NCI-H446 (cell line): ENCODE results near the gene ARSB.
"Not testable (repeated sequence)": the region's sequence is repeated elsewhere in the genome, so short reads cannot be mapped to it uniquely, and the experiment has no call there.

Source experiments
- DNase-seq, 2 experiments: peaks; one replicate each; lab custom pipeline; 2025; lab: John Stamatoyannopoulos, UW

The ARSB gene

DNA sequence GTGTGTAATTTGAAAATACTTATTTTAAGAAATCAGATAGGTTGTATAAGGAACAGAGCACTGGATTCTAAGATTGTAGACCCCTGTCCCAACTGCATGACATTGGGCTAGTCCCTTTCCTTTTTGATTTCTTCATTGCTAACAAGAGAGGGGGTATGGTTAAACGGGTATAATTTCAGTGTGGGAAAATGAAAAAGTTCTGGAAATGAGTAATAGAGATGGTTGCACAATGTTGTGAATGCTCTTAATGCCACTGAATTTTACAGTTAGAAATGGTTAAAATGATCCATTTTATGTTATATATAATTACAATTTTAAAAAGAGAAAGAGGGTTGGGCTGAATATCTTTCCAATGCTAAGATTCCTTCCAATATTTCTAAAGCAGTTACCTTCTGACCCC lies 233.2 kb downstream of the ARSB start:
- DNase-seq, result no peak

GRCh38 chr5:78750281-78750680 lies 234.8 kb downstream of the ARSB start:
- peak in 1 of 2 experiments; percentile 12 for DNase-seq

DNA sequence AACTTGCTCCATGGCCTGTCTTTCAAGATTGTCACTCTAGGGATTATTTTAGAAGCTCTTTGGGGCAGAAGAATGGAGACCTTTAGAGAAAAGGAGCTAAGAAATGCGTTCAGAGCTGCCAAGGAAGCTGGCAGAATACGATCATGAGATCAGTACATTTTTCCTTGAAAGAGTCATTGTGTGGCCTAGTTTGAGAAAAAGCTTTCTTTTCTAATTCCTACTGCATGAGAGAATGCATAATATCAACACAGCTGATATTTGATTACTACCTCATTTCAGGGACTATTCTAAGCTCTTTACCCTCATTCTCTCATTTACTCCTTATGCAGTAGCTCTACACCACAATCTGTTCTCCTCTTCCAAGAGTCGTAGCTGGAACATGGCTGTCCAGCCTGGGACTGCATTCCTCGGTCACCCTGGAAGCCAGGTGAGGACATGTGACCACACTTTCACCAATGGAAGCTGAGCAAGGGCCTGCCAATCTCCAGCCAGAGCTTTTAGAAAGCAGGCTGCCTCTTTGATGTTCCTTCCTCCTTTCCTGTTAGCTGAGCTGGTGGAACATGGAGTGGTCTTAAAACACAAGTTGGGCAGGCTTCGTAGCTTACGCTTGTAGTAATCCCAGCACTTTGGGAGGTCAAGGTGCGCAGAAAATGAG lies 237.3 kb downstream of the ARSB start:
- no peak for DNase-seq

- DNase-seq, result peak in 1 of 2 experiments; percentile 31
These were observed 238.1 kb downstream of the ARSB start for GRCh38 chr5:78747055-78747454.

DNA sequence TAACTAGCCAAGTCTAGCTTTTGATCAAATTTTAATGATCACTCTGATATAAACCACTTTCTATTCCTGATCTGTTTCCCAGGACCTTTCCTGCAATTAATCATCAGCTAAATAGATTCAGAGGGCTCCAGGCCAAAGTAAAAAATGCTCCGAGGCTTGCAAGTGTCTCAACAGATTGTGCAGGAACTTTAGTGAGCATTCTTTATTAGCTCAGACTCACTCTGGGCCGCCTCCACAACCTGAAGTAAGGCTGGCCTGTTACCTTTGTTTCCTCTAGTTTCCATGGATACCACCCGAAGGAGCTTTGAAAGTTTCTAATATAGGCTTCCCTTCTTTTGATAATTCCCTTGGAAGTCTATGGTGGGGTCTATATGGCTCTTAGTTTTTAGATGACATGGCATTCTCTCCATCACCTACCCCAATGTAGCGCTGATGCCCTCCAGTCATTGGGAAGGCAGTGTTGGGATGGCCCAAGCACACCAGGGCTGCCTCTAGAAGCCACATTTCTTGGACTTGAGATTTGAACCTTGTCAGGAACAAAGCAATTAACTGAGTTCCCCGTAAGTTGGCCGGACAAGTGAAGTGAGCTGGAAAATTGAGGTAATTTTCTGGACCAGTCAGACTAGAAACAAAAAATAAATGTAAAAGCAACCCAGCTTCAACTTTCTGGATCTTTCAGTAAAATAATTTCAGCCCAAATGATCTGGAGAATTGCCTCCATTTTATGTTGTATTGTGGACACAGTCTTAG lies 238.9 kb downstream of the ARSB start:
- DNase-seq, result peak in 1 of 2 experiments; percentile 37

DNA sequence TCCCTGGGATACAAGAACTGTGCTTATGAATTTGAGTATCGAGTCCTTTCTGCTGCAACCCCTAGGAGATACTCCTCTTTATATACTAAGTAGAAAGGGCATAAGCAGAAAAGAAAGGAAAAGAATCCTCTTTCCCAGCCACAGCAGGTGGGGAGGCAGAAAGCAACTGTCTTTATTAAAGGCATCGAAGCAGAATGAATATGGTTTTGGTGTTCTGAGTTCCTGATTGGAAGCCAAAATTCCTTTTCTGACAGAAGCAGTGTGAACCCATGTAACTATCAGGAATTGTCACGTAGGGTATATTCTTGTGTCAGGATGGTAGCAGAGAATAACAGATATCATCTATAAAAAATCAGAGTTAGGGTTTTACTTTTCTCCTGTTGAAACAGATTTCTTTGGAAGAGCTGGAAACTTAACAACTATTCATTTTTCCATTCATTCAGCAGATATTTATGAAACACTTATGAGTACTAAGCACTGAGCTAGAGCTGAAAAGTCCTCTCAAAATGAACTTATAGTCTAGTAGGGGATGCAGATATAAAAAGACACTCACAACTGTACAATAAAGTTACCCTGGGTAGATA lies 240.1 kb downstream of the ARSB start:
- peak in 1 of 2 experiments; percentile 26 for DNase-seq

DNA sequence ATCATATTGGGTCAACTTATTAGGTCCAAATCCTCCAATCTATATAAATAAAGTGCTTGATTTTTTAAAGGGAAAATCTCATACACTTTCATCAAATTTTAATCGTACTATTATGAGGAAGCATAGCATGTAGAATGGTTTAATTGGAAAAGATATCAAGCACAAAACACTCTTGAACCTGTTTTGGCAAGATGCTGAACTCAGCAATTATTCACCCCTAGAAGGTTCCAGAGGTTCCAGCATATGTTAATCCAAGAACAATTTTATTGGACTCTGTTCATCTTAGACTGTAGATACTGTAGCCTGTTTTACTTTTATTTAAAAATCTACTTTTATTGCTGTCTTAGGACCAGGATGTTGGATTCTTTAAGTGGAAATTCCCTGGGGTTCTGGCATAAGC lies 244.1 kb downstream of the ARSB start:
- no peak for DNase-seq

DNA sequence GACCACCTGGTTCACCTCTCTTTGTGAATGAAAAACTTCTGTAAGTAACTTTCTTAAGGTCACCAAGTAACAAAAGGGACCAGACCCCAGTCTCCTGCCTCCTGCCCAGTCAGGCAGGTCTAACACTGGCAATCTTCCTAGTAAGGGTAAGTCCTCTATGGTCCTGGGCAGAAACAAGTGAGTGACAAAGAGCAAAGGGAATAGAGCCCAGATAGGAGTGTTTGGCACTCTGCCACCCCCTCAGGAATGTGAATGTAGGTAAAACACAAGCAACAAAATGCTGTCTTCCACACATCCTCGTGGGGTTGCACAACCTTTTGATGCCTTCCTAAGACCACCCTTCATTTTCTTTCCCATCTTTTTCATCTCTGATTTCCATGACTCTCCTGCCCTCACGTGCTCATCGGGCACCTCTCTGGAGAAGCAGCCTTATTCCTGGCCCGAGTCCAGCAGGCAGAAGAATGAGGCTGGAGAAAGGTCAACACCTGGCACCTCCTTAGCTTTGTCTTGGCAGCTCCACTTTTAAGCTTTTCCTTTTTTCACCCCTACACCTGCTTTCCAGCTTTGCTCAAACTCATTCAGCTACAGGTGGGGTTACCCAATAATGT lies 246.3 kb downstream of the ARSB start:
- DNase-seq, result no peak

GRCh38 chr5:78738104-78738503 lies 247.0 kb downstream of the ARSB start:
- DNase-seq, result no peak

- DNase-seq, result no peak
These were observed 249.2 kb downstream of the ARSB start for GRCh38 chr5:78735834-78736463.

DNA sequence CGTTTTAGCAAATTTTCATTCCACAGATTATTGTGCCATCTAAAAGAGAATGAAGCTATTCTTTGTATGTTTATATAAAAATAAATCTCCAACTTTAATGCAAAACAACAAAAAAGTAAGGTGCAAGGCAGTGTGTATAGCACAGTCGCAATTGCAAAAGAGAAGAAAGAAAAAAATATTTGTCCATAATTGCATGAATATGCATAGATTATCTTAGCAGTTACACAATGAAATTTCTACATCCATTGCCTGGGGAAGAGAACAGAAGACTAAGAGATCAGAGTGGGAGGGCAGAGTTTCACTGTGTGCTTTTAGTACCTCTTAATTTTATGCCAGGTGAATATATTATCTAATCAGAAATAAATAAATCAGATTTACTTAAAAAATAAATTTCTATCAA lies 250.2 kb downstream of the ARSB start:
- DNase-seq, result no peak

DNA sequence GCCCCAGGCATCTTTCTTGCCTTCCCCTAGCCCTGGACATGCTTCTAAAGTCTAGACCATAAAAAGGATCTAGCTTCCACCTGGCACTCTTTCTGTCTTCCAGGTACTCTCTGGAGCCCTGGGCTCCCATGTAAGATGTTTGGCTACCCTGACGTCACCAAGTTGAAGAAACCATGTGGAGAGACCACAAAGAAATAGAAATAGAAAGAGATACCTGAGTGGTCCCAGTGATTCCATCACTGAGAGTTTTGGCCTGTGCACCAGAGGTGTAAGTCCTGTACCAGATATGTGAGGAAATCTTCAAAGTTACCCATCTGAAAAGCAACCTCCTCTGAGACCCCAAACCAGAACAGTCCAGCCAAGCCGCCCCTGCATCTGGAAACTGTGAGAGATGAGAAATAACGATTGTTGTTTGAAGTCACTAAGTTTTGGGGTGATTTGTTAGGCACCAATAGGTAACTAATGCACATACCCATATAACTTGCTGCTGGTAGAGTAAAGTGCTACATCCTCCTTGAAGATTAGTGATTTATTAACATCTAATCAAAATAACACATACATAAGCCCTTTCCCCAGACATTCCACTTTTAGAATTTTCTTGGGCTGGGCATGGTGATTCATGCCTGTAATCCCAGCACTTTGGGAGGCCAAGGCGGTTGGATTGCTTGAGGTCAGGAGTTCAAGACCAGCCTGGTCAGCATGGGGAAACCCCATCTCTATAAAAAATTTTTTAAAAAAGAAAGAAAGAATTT lies 250.8 kb downstream of the ARSB start:
- no peak for DNase-seq

DNA sequence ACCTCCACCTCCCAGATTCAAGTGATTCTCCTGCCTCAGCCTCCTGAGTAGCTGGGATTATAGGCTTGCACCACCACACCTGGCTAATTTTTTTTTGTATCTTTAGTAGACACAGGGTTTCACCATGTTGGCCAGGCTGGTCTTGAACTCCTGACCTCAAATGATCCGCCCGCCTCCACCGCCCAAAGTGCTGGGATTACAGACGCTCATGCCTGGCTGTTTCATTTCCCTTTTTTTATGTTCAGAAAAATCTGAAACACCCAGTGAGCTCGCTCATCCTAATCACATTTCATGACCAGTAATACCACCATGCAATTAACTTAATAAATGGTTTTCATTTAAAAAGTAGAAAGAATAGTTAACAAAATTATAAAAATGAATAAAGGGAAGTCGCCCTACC lies 252.4 kb downstream of the ARSB start:
- not testable (repeated sequence) for DNase-seq

- no peak for DNase-seq
These were observed 253.2 kb downstream of the ARSB start for GRCh38 chr5:78731884-78732283.

DNA sequence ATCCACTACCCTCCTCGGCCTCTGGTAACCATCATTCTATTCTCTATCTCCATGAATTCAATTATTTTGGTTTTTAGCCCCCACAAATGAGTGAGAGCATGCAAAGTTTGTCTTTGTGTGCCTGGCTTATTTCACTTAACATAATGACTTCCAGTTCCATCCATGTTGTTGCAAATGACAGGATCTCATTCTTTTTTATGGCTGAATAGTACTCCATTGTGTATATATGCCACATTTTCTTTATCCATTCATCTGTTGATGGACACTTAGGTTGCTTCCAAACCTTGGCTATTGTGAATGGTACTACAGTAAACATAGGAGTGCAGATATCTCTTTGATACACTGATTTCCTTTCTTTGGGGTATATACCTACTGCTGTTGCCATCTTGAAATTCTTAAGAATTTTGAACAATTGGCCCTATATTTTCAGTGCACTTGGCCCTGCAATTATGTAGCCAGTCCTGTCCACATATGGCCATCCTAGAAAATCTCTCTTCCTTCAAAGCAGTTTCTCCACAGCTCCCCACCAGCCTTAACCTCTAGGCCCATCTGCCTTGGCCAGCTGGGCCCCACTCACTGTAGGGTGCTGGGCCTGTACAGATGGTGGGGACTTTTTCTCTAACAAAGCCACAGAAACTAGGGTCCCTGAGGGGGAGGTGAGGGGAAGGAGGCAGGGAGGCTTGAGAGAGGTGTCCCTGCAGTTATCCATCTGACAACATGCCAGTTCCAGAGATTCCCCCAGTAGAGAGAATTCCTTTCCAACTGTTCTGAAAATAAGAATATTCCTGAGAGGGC lies 254.6 kb downstream of the ARSB start:
- no peak for DNase-seq

DNA sequence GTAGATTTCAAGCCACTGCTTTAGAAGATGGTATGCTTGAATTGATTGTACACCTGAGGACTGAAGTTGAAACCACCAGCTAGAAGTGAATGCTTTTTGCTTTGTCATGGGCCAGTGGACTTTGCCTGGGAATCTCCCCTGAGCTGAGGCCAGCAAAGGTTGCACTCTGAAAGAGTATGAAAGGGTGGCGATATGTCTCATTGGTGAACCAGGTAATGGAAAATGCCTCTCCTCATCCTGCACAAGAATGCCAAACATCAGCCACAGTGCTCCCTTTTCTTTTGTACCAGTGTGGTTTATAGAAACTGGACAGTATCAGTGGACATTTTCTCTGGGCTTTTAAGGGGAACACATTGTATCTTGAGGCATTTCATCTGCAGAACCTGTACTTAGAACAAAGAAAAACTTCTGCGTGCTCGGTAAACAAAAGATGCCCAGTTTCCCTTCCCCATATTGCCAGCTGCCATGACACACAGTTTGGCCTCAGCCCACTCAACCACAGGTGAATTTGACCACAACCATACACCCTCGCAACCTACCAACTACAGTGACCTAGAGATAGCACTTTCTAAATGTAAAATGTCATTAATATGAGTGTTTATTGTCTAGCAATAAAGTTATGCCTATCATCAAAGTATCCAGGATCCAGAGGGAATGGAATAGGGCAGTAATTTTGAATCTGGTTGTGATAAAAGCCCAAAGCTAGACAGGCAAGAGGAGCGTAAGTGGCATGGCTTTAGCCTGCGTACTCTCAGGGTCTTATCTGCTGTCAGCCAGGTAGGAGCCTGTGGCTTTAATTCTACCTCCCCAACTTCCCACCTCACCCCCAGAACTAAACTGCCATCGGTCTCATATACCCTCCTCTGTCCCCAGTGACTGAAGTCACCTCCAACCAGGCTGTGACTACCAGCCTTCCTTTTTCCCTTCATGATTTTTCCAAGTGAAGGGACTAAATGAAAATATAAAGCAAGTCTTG lies 257.0 kb downstream of the ARSB start:
- DNase-seq, result no peak
